Activated T-helper 9 cell treated with anti-CD3 and anti-CD28 coated beads, Interleukin-2, amount 50 U/mL, for 16 hours (primary cell): ENCODE data around the gene ZNF724.
"Not testable (repeated sequence)": the region's sequence is repeated elsewhere in the genome, so short reads cannot be mapped to it uniquely, and the experiment has no call there.

Experiments used
- DNase-seq: peaks from one replicate; pipeline ENCODE4 v3.0.0-alpha.2; 2020; ENCODE audit warnings: low read depth

ZNF724 gene

GRCh38 chr19:23249911-23250649, at the start of gene ZNF724:
Gene ZNF724 (minus strand): TSS chr19:23250394. CDS start chr19:23250242, 152 bp downstream.
- peak; percentile 76 for DNase-seq

- DNase-seq: no peak
Observed at GRCh38 chr19:23294141-23294540, 43.9 kb upstream of the ZNF724 start.

GRCh38 chr19:23289966-23290365, 39.8 kb upstream of the ZNF724 start:
- not testable (repeated sequence) for DNase-seq

GRCh38 chr19:23287620-23288019, 37.4 kb upstream of the ZNF724 start:
- DNase-seq: no peak

GRCh38 chr19:23286477-23286876, 36.3 kb upstream of the ZNF724 start:
- no peak for DNase-seq

GRCh38 chr19:23285948-23286347, 35.8 kb upstream of the ZNF724 start:
- DNase-seq: no peak

GRCh38 chr19:23285326-23285725, 35.1 kb upstream of the ZNF724 start:
- DNase-seq: not testable (repeated sequence)

GRCh38 chr19:23283925-23284324, 33.7 kb upstream of the ZNF724 start:
- peak; percentile 39 for DNase-seq

- DNase-seq: no peak
Observed at GRCh38 chr19:23281663-23282276, 31.6 kb upstream of the ZNF724 start.

- not testable (repeated sequence) for DNase-seq
Observed at GRCh38 chr19:23278118-23278517, 27.9 kb upstream of the ZNF724 start.

- peak; percentile 86 for DNase-seq
Observed at GRCh38 chr19:23273590-23274412, 23.6 kb upstream of the ZNF724 start.

- no peak for DNase-seq
Observed at GRCh38 chr19:23273022-23273589, 22.9 kb upstream of the ZNF724 start.

- no peak for DNase-seq
Observed at GRCh38 chr19:23263870-23264590, 13.8 kb upstream of the ZNF724 start.

GRCh38 chr19:23263396-23263795, 13.2 kb upstream of the ZNF724 start:
- DNase-seq: no peak

GRCh38 chr19:23262920-23263319, 12.7 kb upstream of the ZNF724 start:
- DNase-seq: no peak

- DNase-seq: no peak
Observed at GRCh38 chr19:23261496-23262020, 11.4 kb upstream of the ZNF724 start.

- no peak for DNase-seq
Observed at GRCh38 chr19:23260956-23261355, 10.8 kb upstream of the ZNF724 start.

GRCh38 chr19:23259961-23260360, 9.8 kb upstream of the ZNF724 start:
- no peak for DNase-seq

GRCh38 chr19:23255700-23256099, 5.5 kb upstream of the ZNF724 start:
- DNase-seq: no peak

GRCh38 chr19:23254141-23254910, 4.1 kb upstream of the ZNF724 start:
- no peak for DNase-seq

- DNase-seq: not testable (repeated sequence)
Observed at GRCh38 chr19:23253256-23253655, 3.1 kb upstream of the ZNF724 start.
